Activated CD8-positive, alpha-beta T cell treated with anti-CD3 and anti-CD28 coated beads for 36 hours (primary cell): ENCODE results near the gene AHCTF1. TPM values are rescaled to one million over a fixed set of nuclear protein-coding genes. Genes with fewer than 3 reads are reported as not detected.

Experiments
- ATAC-seq: fragments of 200-7000 bp; cut with Tn5 transposase; one replicate; pipeline ENCODE4 v1.10.0; 2021; ENCODE audit warnings: mild to moderate bottlenecking, moderate library complexity
- CTCF ChIA-PET: fragments of 350-600 bp; sonication (Branson Sonifier 250); formaldehyde crosslinking; loops from one replicate; lab custom pipeline; 2021; ENCODE audit warnings: antibody characterized with exemption; lab: Charles Lee
- POLR2A ChIA-PET: fragments of 350-600 bp; sonication (Branson Sonifier 250); formaldehyde crosslinking; loops from one replicate; lab custom pipeline; 2021; ENCODE audit warnings: antibody characterized with exemption; lab: Charles Lee
- DNase-seq: peaks from one replicate; pipeline ENCODE4 v3.0.0-alpha.2; 2020
- H3K27ac Mint-ChIP-seq: one replicate; pipeline ENCODE4 v1.8.0; 2021; ENCODE audit warnings: mild to moderate bottlenecking, mixed read lengths
- H3K27me3 Mint-ChIP-seq: one replicate; pipeline ENCODE4 v1.8.0; 2021; ENCODE audit warnings: mixed read lengths
- H3K36me3 Mint-ChIP-seq: one replicate; pipeline ENCODE4 v1.8.0; 2021; ENCODE audit warnings: low read depth, mixed read lengths
- H3K4me1 Mint-ChIP-seq: one replicate; pipeline ENCODE4 v1.8.0; 2021; ENCODE audit warnings: low read depth, mixed read lengths
- H3K4me3 Mint-ChIP-seq: one replicate; pipeline ENCODE4 v1.8.0; 2021; ENCODE audit warnings: mild to moderate bottlenecking, moderate library complexity, mixed read lengths
- H3K9me3 Mint-ChIP-seq: one replicate; pipeline ENCODE4 v1.8.0; 2021; ENCODE audit warnings: mixed read lengths
- intact Hi-C: fragments of 100-400 bp; cut with micrococcal nuclease; formaldehyde crosslinking; loops from one replicate; pipeline ENCODE4 v1.10.0; 2022
- total RNA-seq, 2 experiments: library from RNA; stranded (reverse); gene quantifications; one replicate each; pipeline ENCODE4 v1.2.3, GENCODE V29; 2021
- TF ChIP-seq, protein P1 (sequence below): fragments of 200-600 bp; IDR thresholded peaks from one replicate; pipeline ENCODE4 v1.8.0; 2022; ENCODE audit warnings: antibody characterized with exemption, mild to moderate bottlenecking

The AHCTF1 gene
- total RNA-seq, 2 experiments from 2014 or later: 42.4 to 45.3 TPM

DNA sequence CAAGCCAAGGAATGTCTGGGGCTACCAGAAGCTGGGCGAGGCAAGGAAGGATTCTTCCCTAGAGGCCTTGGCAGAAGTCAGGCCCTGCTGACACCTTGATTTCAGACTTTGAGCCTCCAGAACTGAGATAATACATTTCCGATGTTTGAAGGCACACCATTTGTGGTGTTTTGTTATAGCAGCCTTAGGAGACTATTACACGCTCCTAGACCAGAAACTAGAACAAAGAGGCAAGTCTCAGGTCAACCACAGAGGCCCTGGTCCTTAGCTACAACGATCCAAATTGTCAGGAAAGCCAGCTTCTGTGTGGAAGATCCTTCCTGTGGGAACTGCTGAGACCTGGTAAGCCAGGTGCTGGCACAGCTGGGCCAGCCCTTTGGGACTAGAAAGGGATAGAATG lies 19.7 kb upstream of the AHCTF1 start:
- intact Hi-C loops: no loop called here
- DNase-seq (no peak), ATAC-seq (no peak)
- H3K36me3 Mint-ChIP-seq: no peaks in the 10 kb centered on the region
- H3K27ac Mint-ChIP-seq: no peak overlapping the region
- TF ChIP-seq, protein P1, sequence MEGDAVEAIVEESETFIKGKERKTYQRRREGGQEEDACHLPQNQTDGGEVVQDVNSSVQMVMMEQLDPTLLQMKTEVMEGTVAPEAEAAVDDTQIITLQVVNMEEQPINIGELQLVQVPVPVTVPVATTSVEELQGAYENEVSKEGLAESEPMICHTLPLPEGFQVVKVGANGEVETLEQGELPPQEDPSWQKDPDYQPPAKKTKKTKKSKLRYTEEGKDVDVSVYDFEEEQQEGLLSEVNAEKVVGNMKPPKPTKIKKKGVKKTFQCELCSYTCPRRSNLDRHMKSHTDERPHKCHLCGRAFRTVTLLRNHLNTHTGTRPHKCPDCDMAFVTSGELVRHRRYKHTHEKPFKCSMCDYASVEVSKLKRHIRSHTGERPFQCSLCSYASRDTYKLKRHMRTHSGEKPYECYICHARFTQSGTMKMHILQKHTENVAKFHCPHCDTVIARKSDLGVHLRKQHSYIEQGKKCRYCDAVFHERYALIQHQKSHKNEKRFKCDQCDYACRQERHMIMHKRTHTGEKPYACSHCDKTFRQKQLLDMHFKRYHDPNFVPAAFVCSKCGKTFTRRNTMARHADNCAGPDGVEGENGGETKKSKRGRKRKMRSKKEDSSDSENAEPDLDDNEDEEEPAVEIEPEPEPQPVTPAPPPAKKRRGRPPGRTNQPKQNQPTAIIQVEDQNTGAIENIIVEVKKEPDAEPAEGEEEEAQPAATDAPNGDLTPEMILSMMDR: no peak
- no peak overlapping the region for H3K4me3 Mint-ChIP-seq
- no peaks in the 10 kb centered on the region for H3K27me3 Mint-ChIP-seq
- ChIA-PET POLR2A (no interaction called here), CTCF (no interaction called here)
- H3K4me1 Mint-ChIP-seq: peaks cover 2% of the 10 kb centered on the region
- H3K9me3 Mint-ChIP-seq: no peaks in the 10 kb centered on the region

DNA sequence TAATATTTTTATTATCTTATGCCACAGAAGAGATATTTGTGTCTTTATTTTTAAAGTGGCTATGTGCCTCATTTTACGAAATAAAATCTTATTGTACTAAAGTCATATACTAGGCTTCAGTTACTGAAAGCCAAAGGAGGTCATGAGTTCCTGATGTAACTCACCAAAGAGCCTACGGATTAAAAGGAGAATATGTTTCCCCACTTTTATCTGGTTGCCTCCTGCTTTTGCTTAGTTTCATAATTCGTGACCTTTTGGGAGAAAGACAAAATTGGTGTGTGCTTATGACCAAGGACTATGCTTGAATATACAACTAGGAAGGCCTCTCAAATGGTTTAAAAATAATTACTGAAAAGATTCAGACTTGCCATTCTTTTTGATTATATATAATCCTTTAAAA lies 18.2 kb upstream of the AHCTF1 start:
- TF ChIP-seq, protein P1: no peak
- intact Hi-C loops: no loop called here
- no peaks in the 10 kb centered on the region for H3K27me3 Mint-ChIP-seq
- H3K9me3 Mint-ChIP-seq: no peaks in the 10 kb centered on the region
- DNase-seq (no peak), ATAC-seq (no peak)
- ChIA-PET CTCF (interaction anchor here (0.9 kb wide), 1 partner anchor 11 kb away, joined by 3 read pairs; no protein-coding TSS in a partner anchor), POLR2A (no interaction called here)
- no peak overlapping the region for H3K4me3 Mint-ChIP-seq
- no peaks in the 10 kb centered on the region for H3K36me3 Mint-ChIP-seq
- H3K4me1 Mint-ChIP-seq: peaks cover 2% of the 10 kb centered on the region
- H3K27ac Mint-ChIP-seq: no peak overlapping the region

DNA sequence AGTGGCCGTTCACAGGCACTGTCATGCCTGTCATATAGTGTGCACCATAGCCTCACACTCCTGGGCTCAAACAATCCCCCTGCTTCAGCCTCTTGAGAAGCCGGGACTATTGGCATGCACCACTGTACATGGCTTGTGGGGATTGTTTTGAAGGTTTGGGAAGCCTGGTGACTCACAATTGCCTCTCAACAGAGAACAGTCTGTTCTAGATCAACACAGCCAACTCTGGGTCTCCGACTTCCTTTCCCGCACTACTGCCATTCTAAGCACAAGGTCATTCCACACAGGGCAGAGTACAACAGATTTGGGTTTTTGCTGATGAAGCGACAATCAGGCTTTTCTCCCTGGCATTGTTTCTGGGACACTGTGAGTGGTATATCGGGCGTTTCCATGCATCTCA lies 15.5 kb upstream of the AHCTF1 start:
- no peaks in the 10 kb centered on the region for H3K36me3 Mint-ChIP-seq
- no peak overlapping the region for H3K4me3 Mint-ChIP-seq
- CTCF ChIA-PET: no interaction called here
- H3K27ac Mint-ChIP-seq: no peak overlapping the region
- peaks cover 2% of the 10 kb centered on the region for H3K4me1 Mint-ChIP-seq
- DNase-seq (no peak), ATAC-seq (no peak)
- no peaks in the 10 kb centered on the region for H3K9me3 Mint-ChIP-seq
- no peaks in the 10 kb centered on the region for H3K27me3 Mint-ChIP-seq
- TF ChIP-seq, protein P1: no peak
- intact Hi-C loops: no loop called here
- POLR2A ChIA-PET: no interaction called here

DNA sequence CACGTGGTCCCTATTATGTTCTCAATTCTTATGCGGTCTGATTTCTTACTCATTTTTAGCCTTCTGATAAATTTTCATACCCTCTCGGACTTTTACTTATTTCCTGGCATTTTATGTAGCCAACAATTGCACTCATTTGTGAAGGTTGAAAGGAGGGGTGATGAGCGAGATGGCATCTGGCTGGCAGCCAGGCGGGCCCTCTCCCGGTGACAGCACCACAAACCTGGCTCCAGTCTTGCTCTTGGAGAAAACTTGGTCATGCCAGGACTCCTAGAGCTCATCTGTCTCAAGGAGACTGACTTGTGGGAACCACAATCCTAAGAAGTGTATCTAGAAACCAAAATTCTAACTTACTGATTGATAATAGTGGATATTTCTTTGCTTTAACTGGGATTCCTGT lies 14.6 kb upstream of the AHCTF1 start:
- Mint-ChIP-seq H3K27ac (no peak overlapping the region), H3K27me3 (no peaks in the 10 kb centered on the region), H3K4me3 (no peak overlapping the region), H3K4me1 (peaks cover 2% of the 10 kb centered on the region), H3K9me3 (no peaks in the 10 kb centered on the region), H3K36me3 (no peaks in the 10 kb centered on the region)
- DNase-seq (no peak), ATAC-seq (no peak)
- POLR2A ChIA-PET: no interaction called here
- CTCF ChIA-PET: no interaction called here
- TF ChIP-seq, protein P1: no peak
- intact Hi-C loops: no loop called here

DNA sequence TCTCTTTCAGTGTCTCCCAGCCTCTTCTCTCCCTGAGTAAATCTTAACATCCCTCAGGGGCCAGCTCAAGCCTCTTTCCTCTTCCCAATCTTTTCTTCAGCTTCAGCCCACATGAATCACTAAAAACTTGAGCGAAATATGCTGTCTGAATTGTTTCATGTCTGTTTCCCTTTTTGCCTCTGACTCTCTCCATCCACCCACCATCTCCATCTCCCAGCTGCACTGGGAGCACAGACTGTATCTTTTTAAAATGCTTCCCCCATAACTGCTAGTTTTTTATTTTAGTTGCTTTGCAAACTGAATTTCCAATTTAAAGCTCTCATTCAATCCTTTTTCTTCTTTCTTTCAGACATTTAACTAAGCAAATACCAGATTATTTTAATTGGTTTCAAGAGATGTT lies 3.0 kb upstream of the AHCTF1 start:
- Mint-ChIP-seq H3K4me3 (no peak overlapping the region), H3K36me3 (peaks cover 12% of the 10 kb centered on the region), H3K27me3 (no peaks in the 10 kb centered on the region), H3K4me1 (peaks cover 9% of the 10 kb centered on the region), H3K9me3 (no peaks in the 10 kb centered on the region), H3K27ac (no peak overlapping the region)
- DNase-seq (no peak), ATAC-seq (no peak)
- CTCF ChIA-PET: interaction anchor here (0.6 to 1.0 kb wide), 2 partner anchors 33 to 37 kb away, joined by 3 read pairs; no protein-coding TSS in a partner anchor
- TF ChIP-seq, protein P1: no peak
- intact Hi-C loops: no loop called here
- POLR2A ChIA-PET: no interaction called here
